T47D (cell line): ENCODE results near the gene ITSN1.

Source experiments
- DNase-seq, 2 experiments: peaks; one replicate each; pipeline versions ENCODE4 v3.0.0 to v3.0.0-alpha.2; 2011 to 2012; ENCODE audit warnings: low read depth in 1 of 2, low spot score in 1 of 2
- JUND ChIP-seq: IDR thresholded peaks from 2 replicates; pipeline ENCODE4 v1.6.1; 2012; ENCODE audit warnings: low read depth
- in situ Hi-C: cut with HindIII; loops from 2 replicates; pipeline ENCODE4 v1.10.0; 2016; ENCODE audit warnings: low sequenced_read_pairs, low pct_unique_long_range_greater_than_20kb

The ITSN1 gene

DNA sequence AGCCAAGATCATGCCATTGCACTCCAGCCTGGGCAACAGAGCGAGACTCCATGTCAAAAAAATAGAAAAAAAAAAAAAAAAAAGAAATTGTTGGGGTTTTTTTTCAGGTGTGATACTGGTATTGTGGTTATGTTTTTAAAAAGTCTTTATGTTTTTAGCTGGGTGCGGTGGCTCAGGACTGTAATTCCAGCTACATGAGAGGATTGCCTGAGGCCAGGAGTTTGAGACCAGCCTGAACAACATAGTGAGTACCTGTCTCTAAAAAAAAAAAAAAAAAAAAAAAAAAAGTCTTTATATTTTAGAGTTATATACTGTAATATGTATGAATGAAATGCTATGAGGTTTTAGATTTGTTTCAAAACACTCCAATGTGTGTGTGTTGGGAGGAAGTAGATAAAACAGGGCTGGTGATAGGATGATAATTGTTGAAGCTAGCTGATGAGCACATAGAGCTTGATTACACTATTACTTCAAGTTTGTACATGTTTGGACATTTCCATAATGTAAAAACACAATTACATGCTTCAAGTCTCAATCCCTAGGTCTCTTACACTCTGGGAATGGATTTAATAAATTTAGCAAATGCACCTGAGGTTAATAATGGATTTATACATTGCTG lies 303.5 kb downstream of the ITSN1 start:
- no peak for TF ChIP-seq JUND
- in situ Hi-C loops = no loop called here
- DNase-seq = no peak

DNA sequence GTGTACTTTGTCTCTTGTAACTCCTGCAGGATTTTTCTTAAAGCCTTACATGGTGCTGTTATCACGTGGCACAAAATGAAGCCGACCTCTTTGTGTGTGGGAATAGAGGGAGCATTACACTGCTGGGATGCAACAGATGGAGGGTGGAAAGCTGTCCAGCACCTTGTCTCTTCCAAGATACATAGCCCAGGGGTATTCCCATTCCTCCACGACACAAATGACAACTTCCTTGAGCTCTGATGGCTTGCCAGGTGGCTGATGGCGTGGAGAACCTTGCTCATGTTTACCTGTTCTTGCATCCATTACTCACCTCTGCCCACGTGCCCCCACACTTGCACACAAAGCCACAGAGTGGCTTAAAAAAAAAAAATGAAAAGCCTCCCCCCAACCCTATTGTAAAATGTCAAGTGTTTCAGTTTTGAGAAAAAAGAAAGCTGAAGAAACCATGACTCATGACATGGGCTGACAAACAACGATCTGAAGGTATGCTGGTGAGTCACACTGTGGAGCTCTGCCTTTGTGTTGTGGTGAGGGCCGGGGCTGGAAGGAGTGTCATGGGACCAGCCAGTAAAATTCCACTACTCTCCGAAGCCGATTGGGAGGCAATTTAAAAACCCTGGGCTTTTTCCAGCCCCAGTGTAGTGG lies 305.3 kb downstream of the ITSN1 start:
- TF ChIP-seq JUND = no peak; the same call in 1 of the 2 replicates
- DNase-seq = peak; percentile 55 to 95
- in situ Hi-C loops = no loop called here

DNA sequence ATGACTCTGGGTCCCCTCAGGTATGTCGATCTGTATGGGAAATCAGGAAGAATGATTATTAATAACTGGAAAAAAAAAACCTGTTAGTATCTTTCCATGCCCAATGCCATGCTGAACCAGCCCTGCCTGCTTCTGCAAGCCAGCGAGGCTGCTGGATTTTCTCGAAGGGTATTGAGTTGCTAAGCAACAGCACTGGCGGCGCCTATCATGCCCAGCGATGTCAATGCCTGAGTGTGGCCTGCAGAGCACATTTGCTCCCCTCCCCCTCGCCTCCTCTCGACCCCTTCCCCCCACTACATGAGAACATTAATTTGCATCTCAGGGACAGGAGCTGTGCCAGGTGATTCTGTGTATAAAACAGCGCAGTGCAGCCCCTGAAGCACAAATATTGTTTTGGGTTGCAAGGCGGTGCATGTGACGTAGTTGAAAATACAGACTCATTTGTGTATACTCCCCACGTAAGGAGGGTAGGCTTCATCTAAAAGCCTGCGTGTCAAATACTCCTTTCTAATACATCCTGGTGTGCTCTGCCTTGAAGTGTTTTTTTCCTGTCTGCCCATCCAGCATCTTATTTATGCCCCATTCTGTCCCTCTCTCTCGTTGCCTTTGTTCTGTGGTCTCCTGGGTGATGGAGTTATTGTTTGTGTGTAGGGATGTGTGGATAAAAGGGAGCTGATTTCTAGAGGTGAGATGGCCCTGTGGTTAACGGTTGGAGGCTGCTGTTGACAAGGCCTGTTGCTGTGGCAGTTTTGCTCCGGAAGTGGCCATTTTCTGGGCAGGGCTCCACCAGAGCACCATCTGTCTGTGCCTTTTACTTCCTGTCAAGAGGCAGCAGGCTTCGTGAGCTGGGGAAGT lies 306.0 kb downstream of the ITSN1 start:
- peak; percentile 45 to 66 for DNase-seq
- TF ChIP-seq JUND = no peak
- in situ Hi-C loops = no loop called here

DNA sequence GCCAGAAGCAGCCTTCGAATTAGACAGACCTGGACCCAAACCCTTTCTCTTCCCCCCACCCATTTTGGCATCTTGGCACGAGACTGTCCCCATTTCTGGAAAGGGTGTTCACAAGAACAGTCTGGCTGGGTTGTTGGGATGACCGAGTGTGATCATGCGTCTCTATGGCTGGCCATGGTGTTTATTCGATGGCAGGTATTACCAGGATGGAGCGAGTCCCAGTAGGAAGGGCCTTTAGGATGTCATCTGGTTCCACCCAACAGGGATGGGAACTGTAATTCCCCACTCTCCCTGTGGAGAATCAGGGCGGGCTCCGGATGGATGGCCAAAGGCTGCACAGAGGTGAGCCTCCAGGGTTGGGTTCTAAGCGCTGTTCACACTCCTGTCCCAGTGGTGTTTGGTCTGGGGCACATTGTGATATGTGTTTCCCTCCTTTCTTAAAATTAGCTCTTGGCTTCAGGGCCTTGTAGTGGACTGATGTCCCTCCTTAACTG lies 306.7 kb downstream of the ITSN1 start:
- DNase-seq = no peak
- TF ChIP-seq JUND = no peak
- in situ Hi-C loops = no loop called here
